ENCODE data around the gene FASTKD3.

DNA sequence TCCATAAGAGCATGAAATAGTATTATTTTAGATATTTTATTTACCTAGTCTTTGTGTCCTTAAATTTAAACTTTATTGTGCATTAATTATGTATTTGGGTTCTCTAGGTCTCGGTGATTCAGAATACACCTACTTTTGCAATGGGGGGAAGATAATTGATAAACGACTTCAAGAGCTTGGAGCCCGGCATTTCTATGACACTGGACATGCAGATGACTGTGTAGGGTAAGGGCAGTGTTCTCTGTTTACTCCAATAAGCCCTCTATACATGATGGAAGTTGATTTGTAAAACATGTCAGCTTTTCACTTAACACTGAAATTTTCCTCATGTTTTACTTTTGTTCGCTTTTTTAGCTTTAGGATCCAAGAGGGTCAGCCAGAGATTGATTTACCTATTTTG lies 6.3 kb upstream of the FASTKD3 start:
- TF ChIP-seq POLR2A (IDR thresholded peaks at IDR 0.05; ENCODE audit: low read depth, low read length), result no peak
- TF ChIP-seq, protein P1, sequence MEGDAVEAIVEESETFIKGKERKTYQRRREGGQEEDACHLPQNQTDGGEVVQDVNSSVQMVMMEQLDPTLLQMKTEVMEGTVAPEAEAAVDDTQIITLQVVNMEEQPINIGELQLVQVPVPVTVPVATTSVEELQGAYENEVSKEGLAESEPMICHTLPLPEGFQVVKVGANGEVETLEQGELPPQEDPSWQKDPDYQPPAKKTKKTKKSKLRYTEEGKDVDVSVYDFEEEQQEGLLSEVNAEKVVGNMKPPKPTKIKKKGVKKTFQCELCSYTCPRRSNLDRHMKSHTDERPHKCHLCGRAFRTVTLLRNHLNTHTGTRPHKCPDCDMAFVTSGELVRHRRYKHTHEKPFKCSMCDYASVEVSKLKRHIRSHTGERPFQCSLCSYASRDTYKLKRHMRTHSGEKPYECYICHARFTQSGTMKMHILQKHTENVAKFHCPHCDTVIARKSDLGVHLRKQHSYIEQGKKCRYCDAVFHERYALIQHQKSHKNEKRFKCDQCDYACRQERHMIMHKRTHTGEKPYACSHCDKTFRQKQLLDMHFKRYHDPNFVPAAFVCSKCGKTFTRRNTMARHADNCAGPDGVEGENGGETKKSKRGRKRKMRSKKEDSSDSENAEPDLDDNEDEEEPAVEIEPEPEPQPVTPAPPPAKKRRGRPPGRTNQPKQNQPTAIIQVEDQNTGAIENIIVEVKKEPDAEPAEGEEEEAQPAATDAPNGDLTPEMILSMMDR (IDR thresholded peaks at IDR 0.05; ENCODE audit: extremely low read depth in 1 of 2, insufficient read depth in 1 of 2, low read depth in 1 of 2, low read length in 2 of 2), result no peak
- TF ChIP-seq EZH2 (IDR thresholded peaks at IDR 0.05; ENCODE audit: borderline replicate concordance, low read depth, low read length, severe bottlenecking), result no peak
- TF ChIP-seq JUN (IDR thresholded peaks at IDR 0.05; ENCODE audit: borderline replicate concordance, insufficient read depth, insufficient read length, low read depth), result no peak
- TF ChIP-seq GATA2 (IDR thresholded peaks at IDR 0.05; ENCODE audit: insufficient read depth, insufficient read length, low read depth, low read length), result no peak
- TF ChIP-seq MYC (IDR thresholded peaks at IDR 0.05; ENCODE audit: low read depth, low read length), result no peak
- no peak for TF ChIP-seq POLR2AphosphoS5 (IDR thresholded peaks at IDR 0.05; ENCODE audit: insufficient read depth, low read depth, low read length)
- TF ChIP-seq, protein P2, sequence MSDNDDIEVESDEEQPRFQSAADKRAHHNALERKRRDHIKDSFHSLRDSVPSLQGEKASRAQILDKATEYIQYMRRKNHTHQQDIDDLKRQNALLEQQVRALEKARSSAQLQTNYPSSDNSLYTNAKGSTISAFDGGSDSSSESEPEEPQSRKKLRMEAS (IDR thresholded peaks at IDR 0.05; ENCODE audit: insufficient read depth, insufficient read length), result no peak
- no peak for TF ChIP-seq FOS (IDR thresholded peaks at IDR 0.05; ENCODE audit: borderline replicate concordance, insufficient read depth, low read length)
